Measurements from ENCODE around the gene TRNAU1AP.

DNA sequence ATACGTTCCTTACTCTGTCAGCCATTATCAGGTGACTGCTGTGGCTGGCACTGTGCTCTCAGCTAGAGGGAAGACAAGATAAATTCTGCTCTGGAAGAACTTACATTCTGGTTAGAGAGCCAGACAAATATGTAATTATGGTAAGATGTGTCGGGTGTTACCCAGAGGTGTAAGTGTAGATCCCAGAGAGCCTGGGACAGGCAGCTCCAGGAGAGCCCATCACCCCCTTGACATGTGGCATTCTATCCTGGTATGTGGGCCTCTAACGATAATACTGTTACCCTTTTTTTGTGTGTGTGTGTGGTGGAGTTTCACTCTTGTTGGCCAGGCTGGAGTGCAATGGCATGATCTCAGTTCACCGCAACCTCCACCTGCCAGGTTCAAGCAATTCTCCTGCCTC is 19.0 kb downstream of the TRNAU1AP start:
- TF ChIP-seq, protein P1, sequence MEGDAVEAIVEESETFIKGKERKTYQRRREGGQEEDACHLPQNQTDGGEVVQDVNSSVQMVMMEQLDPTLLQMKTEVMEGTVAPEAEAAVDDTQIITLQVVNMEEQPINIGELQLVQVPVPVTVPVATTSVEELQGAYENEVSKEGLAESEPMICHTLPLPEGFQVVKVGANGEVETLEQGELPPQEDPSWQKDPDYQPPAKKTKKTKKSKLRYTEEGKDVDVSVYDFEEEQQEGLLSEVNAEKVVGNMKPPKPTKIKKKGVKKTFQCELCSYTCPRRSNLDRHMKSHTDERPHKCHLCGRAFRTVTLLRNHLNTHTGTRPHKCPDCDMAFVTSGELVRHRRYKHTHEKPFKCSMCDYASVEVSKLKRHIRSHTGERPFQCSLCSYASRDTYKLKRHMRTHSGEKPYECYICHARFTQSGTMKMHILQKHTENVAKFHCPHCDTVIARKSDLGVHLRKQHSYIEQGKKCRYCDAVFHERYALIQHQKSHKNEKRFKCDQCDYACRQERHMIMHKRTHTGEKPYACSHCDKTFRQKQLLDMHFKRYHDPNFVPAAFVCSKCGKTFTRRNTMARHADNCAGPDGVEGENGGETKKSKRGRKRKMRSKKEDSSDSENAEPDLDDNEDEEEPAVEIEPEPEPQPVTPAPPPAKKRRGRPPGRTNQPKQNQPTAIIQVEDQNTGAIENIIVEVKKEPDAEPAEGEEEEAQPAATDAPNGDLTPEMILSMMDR (conservative IDR thresholded peaks at IDR 0.05) = no peak
- TF ChIP-seq EZH2 (IDR thresholded peaks at IDR 0.05; ENCODE audit: low read depth) = no peak

Measured in PC-9 (cell line).